ENCODE data around the gene TRIM52. TPM values are rescaled to one million over a fixed set of nuclear protein-coding genes. Genes with fewer than 3 reads are reported as not detected.

Gene TRIM52
- total and polyA plus RNA-seq, 9 of the 15 experiments (the other 6 are each of a cell fraction or from before 2014, with no cell fraction given) = 3.3 to 21.9 (median 13.5) TPM

GRCh38 chr5:181233801-181234454 is 27.0 kb downstream of the TRIM52 start (continued):
- TF ChIP-seq, protein P1, sequence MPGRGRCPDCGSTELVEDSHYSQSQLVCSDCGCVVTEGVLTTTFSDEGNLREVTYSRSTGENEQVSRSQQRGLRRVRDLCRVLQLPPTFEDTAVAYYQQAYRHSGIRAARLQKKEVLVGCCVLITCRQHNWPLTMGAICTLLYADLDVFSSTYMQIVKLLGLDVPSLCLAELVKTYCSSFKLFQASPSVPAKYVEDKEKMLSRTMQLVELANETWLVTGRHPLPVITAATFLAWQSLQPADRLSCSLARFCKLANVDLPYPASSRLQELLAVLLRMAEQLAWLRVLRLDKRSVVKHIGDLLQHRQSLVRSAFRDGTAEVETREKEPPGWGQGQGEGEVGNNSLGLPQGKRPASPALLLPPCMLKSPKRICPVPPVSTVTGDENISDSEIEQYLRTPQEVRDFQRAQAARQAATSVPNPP (IDR thresholded peaks at IDR 0.05; ENCODE audit: borderline replicate concordance, insufficient read depth, insufficient read length) = no peak
- TF ChIP-seq POLR2B (IDR thresholded peaks at IDR 0.05; ENCODE audit: low read depth, partially characterized antibody) = peak; percentile 44

DNA sequence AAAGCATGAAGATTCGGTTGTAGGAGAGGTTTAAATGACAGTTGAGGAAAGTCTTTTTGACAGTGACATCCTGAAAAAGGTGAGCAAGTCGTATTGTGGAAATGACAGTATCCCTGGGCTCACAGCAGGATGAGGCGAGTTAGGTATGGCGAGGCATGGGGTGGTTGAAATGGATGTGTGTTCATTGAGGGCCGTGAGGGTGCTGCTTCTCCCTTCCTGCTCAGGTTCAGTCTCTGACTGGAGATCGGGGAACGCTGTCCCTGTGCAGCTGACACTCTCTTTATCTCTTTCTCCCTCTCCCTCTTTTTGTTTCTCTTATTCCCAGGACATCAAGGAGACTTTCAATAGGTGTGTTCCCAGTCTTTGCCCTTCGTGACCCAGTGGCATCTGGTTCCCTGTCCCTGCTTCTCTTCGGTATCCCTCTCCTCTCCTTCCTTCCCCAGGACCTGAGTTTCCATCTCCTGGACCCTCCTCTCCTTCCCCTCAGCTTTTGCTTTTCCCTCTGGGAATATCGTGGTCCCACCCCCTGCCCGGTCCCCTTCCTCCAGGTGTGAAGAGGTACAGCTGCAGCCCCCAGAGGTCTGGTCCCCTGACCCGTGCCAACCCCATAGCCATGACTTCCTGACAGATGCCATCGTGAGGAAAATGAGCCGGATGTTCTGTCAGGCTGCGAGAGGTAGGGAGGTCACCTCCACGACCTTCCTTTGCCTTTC is 27.7 kb downstream of the TRIM52 start:
- intact Hi-C loops (cut with micrococcal nuclease) (no loop called here), in situ Hi-C loops (cut with MboI) (no loop called here)
- TF ChIP-seq POLR2A (conservative IDR thresholded peaks at IDR 0.05) (0 out of 2 replicates have a peak, but pooled peaks have one; percentile 11), KDM5B (IDR thresholded peaks at IDR 0.05; ENCODE audit: insufficient replicate concordance, low read depth, low read length) (peak; percentile 2)
- TF ChIP-seq, protein P1 (IDR thresholded peaks at IDR 0.05; ENCODE audit: borderline replicate concordance, insufficient read depth, insufficient read length) = no peak
- ChIA-PET CTCF (ENCODE audit: low intra/inter-chr PET ratio) (no interaction called here), POLR2A (interaction anchor here (0.6 to 5.3 kb wide), 4 partner anchors 8 to 25 kb away, joined by 3 to 55 read pairs (median 5); partner anchors contain the start of gene TRIM41)
- 78% methylated on average over 14 of the region's 16 CpGs for WGBS (ENCODE audit: insufficient coverage, low coverage, missing lambda C conversion rate)
- FAIRE-seq (no peak), DNase-seq (ENCODE audit: extremely low read depth in 1 of 4, low spot score in 3 of 4) (peak in 1 of 4 experiments; percentile 6), ATAC-seq (no peak)
- Histone ChIP-seq H3K9me3 (replicated peaks; ENCODE audit: control insufficient read depth, insufficient read depth, low read depth, low read length) (no peaks in the 10 kb centered on the region), H3K79me2 (ENCODE audit: control insufficient read depth, insufficient read depth, low read length) (peaks cover 11% of the 10 kb centered on the region), H3K27me3 (ENCODE audit: control insufficient read depth in 2 of 2, insufficient read depth in 2 of 2, low read length in 2 of 2) (no peaks in the 10 kb centered on the region), H3K4me2 (ENCODE audit: insufficient read depth, low read length) (no peak overlapping the region), H3K27ac (ENCODE audit: extremely low read depth, low read depth, low read length) (no peak overlapping the region), H3K4me3 (no peak overlapping the region), H3K9ac (ENCODE audit: insufficient read depth in 1 of 2, low read depth in 2 of 2, low read length in 2 of 2) (no peak overlapping the region; a peak in 2 of 4 replicates), H4K20me1 (replicated peaks; ENCODE audit: control insufficient read depth, insufficient read depth, low read length) (peaks cover 27% of the 10 kb centered on the region), H3K36me3 (ENCODE audit: control insufficient read depth, insufficient read depth, low read length) (peaks cover 90% of the 10 kb centered on the region), H3K9me1 (ENCODE audit: control insufficient read depth, insufficient read depth, low read length) (peaks cover 3% of the 10 kb centered on the region), H2AFZ (ENCODE audit: low read depth, low read length) (no peak overlapping the region), H3K4me1 (replicated peaks in 1 of 2; ENCODE audit: control insufficient read depth in 2 of 2, insufficient read depth in 2 of 2, low read length in 2 of 2) (peaks cover 0 to 9% of the 10 kb centered on the region in 2 experiments; a peak in 2 of 5 replicates)
- BruUV-seq (replicated peaks) = no TSS peak
